Smooth muscle cell (in vitro differentiated cells): ENCODE results near the gene COL5A3. TPM values are rescaled to one million over a fixed set of nuclear protein-coding genes. Genes with fewer than 3 reads are reported as not detected.
"Not testable (repeated sequence)": the region's sequence is repeated elsewhere in the genome, so short reads cannot be mapped to it uniquely, and the experiment has no call there.

Source experiments
- DNase-seq: peaks from one replicate; lab custom pipeline; 2025; ENCODE audit not compliant: unreplicated experiment; lab: John Stamatoyannopoulos, UW
- H2AFZ ChIP-seq: fragments of 200-600 bp; sonication (generic); 2 replicates; pipeline ENCODE4 v1.6.0; 2016; ENCODE audit warnings: antibody characterized with exemption, low read depth, mild to moderate bottlenecking
- H3F3A ChIP-seq: fragments of 200-600 bp; sonication (generic); 2 replicates; pipeline ENCODE4 v1.6.0; 2017; ENCODE audit warnings: antibody characterized with exemption, low read depth
- H3K27ac ChIP-seq: fragments of 200-600 bp; sonication (generic); 2 replicates; pipeline ENCODE4 v1.5.1; 2016; ENCODE audit warnings: low read depth, mild to moderate bottlenecking
- H3K27me3 ChIP-seq: fragments of 200-600 bp; sonication (generic); 2 replicates; pipeline ENCODE4 v1.6.1; 2016; ENCODE audit warnings: low read depth, mild to moderate bottlenecking
- H3K36me3 ChIP-seq: fragments of 200-600 bp; sonication (generic); 2 replicates; pipeline ENCODE4 v1.5.1; 2016; ENCODE audit warnings: low read depth
- H3K4me1 ChIP-seq: fragments of 200-600 bp; sonication (generic); 2 replicates; pipeline ENCODE4 v1.5.1; 2016; ENCODE audit warnings: low read depth
- H3K4me2 ChIP-seq: fragments of 200-600 bp; sonication (generic); 2 replicates; pipeline ENCODE4 v1.6.0; 2016; ENCODE audit warnings: mild to moderate bottlenecking
- H3K4me3 ChIP-seq: fragments of 200-600 bp; sonication (generic); 2 replicates; pipeline ENCODE4 v1.5.1; 2016; ENCODE audit warnings: mild to moderate bottlenecking
- H3K79me2 ChIP-seq: fragments of 200-600 bp; sonication (generic); 2 replicates; pipeline ENCODE4 v1.6.0; 2016; ENCODE audit warnings: low read depth, mild to moderate bottlenecking
- H3K9ac ChIP-seq: fragments of 200-600 bp; sonication (generic); 2 replicates; pipeline ENCODE4 v1.6.0; 2016; ENCODE audit warnings: low read depth
- H3K9me3 ChIP-seq: fragments of 200-600 bp; sonication (generic); replicated peaks from 2 replicates; pipeline ENCODE4 v1.5.1; 2016; ENCODE audit warnings: low read depth
- H4K20me1 ChIP-seq: fragments of 200-600 bp; sonication (generic); 2 replicates; pipeline ENCODE4 v1.6.0; 2016; ENCODE audit warnings: low read depth
- CTCF ChIP-seq: fragments of 200-600 bp; sonication (generic); IDR thresholded peaks from 2 replicates; pipeline ENCODE4 v1.5.1; 2017; ENCODE audit warnings: borderline replicate concordance, mild to moderate bottlenecking, antibody characterized with exemption; ENCODE audit not compliant: insufficient read depth, poor library complexity, severe bottlenecking
- WGBS: methylation state at CpG from one replicate; pipeline ENCODE4 v1.1.7; 2016; ENCODE audit warnings: low lambda C conversion rate; 5-methylcytosine and 5-hydroxymethylcytosine counted together
- polyA plus RNA-seq: library from polyadenylated mRNA; unstranded; fragments of >200 nt; fragmentation: Nextera tagmentation; extraction: Ambion mirVana; gene quantifications from 2 replicates; pipeline ENCODE4 v1.2.1, GENCODE V29; 2016
- total RNA-seq: library from RNA; depleted of rRNA; stranded (reverse); fragments of >200 nt; gene quantifications from 2 replicates; pipeline ENCODE4 v1.2.3, GENCODE V29; 2014

Gene COL5A3
- total and polyA plus RNA-seq, 2 experiments from 2014 or later, result 12.8 to 14.4 TPM

GRCh38 chr19:9932835-9933234 is 77.5 kb downstream of the COL5A3 start:
- Histone ChIP-seq H3K9me3 (no peaks in the 10 kb centered on the region), H4K20me1 (no peaks in the 10 kb centered on the region), H3F3A (no peaks in the 10 kb centered on the region), H3K4me3 (no peak overlapping the region), H3K36me3 (no peaks in the 10 kb centered on the region), H3K4me1 (peaks cover 4% of the 10 kb centered on the region), H3K27ac (no peak overlapping the region), H3K27me3 (no peaks in the 10 kb centered on the region), H3K4me2 (no peak overlapping the region), H3K9ac (no peak overlapping the region), H2AFZ (no peak overlapping the region), H3K79me2 (no peaks in the 10 kb centered on the region)
- WGBS, result 90% methylated on average over 4 of the region's 4 CpGs
- no peak for DNase-seq
- no peak for TF ChIP-seq CTCF

DNA sequence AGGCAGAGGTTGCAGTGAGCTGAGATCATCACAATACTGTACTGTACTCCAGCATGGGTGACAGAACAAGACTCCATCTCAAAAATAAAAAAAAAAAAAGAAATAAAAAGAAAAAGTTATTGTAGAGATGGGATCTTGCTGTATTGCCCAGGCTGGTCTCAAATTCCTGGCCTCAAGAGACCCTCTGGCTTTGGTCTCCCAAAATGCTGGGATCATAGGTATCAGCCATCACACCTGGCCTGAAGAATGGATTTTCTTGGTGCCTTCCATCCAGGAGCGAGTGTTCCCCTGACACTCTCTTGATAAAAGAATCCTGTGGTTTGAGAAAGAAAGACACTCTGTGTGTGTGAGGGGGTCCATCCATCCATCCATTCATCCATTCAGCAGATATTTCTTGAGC is 78.7 kb downstream of the COL5A3 start:
- no peak for TF ChIP-seq CTCF
- WGBS, result 96% methylated on average over 1 of the region's 1 CpG
- no peaks in the 10 kb centered on the region for H3K9me3 ChIP-seq
- no peaks in the 10 kb centered on the region for H4K20me1 ChIP-seq
- no peak overlapping the region for H3K4me3 ChIP-seq
- no peak for DNase-seq
- H3K9ac ChIP-seq, result no peak overlapping the region
- H3K27me3 ChIP-seq, result no peaks in the 10 kb centered on the region
- no peaks in the 10 kb centered on the region for H3K79me2 ChIP-seq
- peaks cover 4% of the 10 kb centered on the region for H3K4me1 ChIP-seq
- H3K27ac ChIP-seq, result no peak overlapping the region
- no peak overlapping the region for H2AFZ ChIP-seq
- H3K4me2 ChIP-seq, result no peak overlapping the region
- no peaks in the 10 kb centered on the region for H3F3A ChIP-seq
- H3K36me3 ChIP-seq, result no peaks in the 10 kb centered on the region

GRCh38 chr19:9923440-9923839 is 86.9 kb downstream of the COL5A3 start:
- 95% methylated on average over 4 of the region's 4 CpGs for WGBS

GRCh38 chr19:9922782-9923379 is 87.4 kb downstream of the COL5A3 start:
- H3K9ac ChIP-seq, H3K27ac ChIP-seq, H3K9me3 ChIP-seq, H2AFZ ChIP-seq, H3K79me2 ChIP-seq, H3K4me1 ChIP-seq, H3K4me2 ChIP-seq, H3K36me3 ChIP-seq, H3F3A ChIP-seq, H3K4me3 ChIP-seq, DNase-seq, H4K20me1 ChIP-seq, H3K27me3 ChIP-seq: not testable (repeated sequence)
- 93% methylated on average over 5 of the region's 5 CpGs for WGBS

More at GRCh38 chr19:9923440-9923839, 86.9 kb downstream of the COL5A3 start:
- no peaks in the 10 kb centered on the region for H3F3A ChIP-seq
- TF ChIP-seq CTCF, result no peak
- no peaks in the 10 kb centered on the region for H3K27me3 ChIP-seq
- no peaks in the 10 kb centered on the region for H3K36me3 ChIP-seq
- DNase-seq, result no peak
- H3K27ac ChIP-seq, result no peak overlapping the region
- H3K4me1 ChIP-seq, result no peaks in the 10 kb centered on the region
- no peak overlapping the region for H3K4me2 ChIP-seq
- H3K4me3 ChIP-seq, result no peak overlapping the region
- no peak overlapping the region for H2AFZ ChIP-seq
- no peaks in the 10 kb centered on the region for H3K79me2 ChIP-seq
- H4K20me1 ChIP-seq, result no peaks in the 10 kb centered on the region
- H3K9me3 ChIP-seq, result no peaks in the 10 kb centered on the region
- H3K9ac ChIP-seq, result no peak overlapping the region
